CD4-positive, alpha-beta T cell treated with Interleukin-1 beta for 1 hour (primary cell): ENCODE results near the gene RRP1.
"Not testable (repeated sequence)": the region's sequence is repeated elsewhere in the genome, so short reads cannot be mapped to it uniquely, and the experiment has no call there.

Source experiments
- DNase-seq, 2 donors: peaks; one replicate each; pipeline ENCODE4 v3.0.0-alpha.2; 2020 to 2022

Gene RRP1

DNA sequence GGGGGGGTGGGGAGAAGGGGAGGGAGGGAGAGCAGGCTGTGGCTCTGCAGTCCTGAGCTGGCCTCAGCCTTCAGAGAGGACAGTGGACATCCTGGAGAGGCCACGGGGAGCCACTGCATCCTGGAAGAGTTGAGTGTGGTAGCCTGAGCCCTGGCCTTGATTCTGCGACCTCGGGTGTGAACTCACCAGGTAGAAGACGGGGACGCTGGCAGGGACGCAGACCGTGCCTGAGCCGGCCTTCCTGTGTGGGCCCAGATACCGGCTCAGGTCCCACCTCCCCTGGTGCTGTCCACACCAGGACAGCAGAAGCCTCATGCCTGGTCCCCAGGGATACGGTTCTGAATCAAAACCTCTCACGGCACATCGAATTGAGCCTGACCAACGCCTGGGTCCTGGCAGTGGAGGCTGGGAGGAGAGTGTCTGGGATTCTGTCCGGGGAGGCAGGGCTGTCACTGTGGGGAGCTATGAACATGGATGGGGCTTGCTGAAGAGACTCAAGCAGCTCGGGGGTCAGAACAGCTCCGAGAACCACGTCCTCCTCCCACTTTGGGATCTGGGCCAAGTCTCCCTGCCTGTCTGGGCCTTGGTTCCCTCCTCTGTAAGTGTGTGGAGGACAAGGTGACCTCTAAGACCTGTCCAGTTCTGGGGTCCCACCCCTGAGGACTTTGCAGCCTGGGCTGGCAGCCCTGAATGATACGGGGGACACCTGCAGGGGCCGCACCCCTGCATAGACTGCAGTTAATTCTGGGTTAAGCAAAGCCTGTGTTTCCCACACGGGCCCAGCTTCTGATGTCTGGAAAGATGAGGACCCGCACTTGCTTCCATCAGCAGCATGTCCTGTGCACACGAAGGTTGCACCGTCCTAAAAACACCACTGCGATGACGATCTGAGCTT, 30.4 kb downstream of the RRP1 start:
- no peak for DNase-seq

DNA sequence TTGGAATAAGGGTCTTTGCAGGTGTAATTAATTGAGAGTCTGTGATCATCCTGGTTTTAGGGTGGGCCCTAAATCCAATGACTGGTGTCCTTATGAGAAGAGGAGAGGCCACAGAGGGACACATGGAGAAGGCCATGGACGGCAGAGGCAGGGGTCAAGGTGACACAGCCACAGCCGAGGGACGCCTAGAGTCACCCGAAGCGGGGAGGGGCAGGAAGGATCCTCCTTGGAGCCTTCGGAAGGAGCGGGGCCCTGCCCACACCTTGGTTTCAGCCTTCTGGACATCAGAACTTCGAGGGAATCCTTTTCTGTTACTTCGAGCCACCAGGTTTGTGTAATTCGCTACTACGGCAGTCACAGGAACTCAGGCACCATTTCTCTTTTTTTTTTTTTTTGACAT, 31.1 kb downstream of the RRP1 start:
- DNase-seq: no peak

DNA sequence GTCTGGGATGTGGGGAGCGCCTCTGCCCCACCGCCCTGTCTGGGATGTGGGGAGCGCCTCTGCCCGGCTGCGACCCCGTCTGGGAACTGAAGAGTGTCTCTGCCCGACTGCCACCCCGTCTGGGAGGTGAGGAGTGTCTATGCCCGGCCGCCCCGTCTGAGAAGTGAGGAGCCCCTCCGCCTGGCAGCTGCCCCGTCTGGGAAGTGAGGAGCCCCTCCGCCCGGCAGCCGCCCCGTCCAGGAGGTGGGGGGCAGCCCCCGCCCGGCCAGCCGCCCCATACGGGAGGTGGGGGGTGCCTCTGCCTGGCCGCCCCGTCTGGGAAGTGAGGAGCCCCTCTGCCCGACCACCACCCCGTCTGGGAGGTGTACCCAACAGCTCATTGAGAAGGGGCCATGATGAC, 32.8 kb downstream of the RRP1 start:
- not testable (repeated sequence) for DNase-seq

DNA sequence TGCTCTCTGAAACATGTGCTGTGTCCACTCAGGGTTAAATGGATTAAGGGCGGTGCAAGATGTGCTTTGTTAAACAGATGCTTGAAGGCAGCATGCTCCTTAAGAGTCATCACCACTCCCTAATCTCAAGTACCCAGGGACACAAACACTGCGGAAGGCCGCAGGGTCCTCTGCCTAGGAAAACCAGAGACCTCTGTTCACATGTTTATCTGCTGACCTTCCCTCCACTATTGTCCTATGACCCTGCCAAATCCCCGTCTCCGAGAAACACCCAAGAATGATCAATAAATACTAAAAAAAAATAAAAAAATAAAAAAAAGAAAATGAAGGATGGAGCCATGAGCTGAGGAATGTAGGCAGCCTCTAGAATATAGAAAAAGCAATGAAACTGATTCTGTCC, 33.4 kb downstream of the RRP1 start:
- not testable (repeated sequence) for DNase-seq

DNA sequence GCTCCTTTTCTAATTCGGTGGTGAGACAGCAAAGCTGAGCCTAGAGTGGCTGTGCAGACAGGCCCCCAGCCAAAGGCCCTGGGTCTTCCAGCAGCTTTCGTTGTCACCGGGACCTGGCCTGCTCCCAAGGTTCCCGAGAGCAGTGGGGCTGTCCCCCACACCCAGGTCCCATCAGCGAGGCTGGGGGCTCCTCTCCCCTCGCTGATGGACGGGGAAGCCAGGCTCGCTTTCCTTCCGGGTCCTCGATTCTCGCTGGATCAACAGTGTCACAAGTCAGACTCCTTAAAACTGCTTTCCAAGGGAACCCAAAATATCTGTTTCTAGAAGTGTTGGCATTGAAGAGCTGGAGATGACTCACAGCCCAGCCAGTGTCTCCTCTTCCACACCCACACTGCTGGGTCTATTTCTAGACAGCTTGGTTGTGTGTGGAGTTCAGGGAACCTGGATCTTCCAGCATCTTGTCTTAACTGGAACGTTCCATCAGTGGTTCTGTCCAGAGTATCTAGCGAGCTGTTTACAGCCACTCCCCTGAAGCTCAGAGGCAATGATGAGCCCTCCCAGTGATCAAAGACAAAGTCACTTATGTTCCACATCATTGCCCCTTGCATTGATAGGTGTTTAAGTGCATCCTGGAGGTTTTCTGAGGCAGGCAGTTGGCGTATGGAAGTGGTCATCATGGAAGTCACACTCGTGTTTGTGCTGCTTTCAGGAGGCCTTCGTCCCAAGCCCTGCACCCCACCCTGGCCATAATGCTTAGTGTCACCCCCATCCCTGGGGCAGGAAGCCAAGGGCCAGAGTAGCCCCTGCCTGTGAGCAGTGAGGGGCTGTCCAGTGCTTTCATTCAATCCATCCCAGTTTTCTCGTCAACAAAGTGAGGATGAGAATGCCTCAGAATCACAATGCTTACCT, 35.2 kb downstream of the RRP1 start:
- no peak for DNase-seq

DNA sequence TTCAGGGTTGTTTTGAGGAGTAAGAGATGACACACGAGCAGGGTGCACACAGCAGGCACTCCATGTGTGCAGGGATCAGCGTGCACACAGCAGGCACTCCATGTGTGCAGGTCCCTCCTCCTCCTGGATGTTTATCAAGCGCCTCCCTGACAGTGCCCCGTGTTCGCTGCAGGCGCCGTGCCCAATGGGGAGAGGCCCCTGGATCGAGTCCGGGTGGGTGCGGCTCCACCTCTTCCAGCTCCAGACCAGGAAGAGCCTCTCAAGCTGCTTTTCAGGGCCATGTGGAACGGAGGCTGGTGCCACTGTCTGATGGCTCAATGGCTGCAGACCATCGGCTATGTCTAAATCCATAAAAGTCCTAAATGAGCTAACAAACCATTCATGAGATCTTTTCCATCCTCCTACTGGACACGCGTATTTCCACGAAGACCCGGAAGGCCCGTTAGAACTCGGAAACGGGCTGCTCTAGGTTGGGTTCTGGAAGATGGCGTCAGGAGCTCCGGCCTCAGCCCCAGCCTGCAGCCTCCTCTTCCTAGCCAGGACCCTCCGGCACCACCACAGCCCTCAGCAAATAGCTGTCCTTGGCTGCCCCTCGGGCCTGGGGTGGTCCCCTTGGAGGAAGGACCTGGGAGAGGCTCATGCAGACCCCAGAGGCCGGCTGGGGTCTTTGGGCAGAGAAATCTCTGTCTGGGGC, 36.0 kb downstream of the RRP1 start:
- DNase-seq: no peak

DNA sequence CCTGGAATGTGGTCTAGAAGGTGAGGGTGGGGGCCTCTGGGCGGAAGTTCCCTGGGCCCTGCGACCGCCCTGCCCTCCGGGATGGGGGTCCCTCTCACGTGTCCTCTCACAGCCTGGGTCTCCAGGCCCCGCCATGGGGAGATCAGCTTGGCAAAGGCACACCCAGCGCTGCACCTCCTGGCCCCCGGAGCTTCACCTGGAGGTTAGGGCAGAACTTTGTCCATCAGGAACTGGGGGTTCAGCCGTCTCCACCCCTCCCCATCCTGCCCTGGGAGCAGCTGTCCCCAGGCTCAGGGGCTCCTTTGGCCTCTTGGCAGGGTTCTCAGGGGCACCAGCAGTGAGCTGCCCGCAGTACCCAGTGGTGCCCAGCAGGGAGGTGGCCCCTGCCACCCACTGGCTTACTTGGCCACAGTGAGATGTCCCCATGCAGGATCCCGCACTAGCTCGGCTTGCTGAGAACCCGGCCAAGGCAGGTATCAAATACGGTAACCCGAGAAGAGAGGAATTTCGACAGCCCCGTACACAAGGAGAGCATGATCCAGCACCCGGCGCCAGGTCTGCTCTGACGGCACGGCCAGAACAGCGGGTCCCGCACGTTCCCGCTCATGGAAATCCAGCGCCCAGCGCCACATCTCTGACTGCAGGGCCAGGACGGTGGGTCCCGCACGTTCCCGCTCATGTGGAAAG, 36.7 kb downstream of the RRP1 start:
- DNase-seq: no peak

DNA sequence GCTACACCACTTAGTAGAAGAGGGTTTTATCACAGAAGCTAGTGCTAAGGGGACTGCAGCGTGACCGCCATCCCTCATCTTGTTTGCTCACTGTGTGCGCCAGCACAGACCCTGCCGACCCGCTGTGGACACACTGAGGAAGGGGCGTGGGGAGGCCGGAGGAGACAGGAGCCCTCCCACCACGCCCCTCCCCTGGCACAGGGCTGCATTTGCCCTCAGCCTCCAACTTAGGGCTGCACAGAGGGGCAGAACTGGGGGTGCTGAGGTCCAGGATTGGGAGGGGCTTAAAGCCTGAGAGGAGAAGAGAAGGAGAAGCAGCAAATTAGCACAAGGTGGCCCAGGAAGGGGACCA, 37.2 kb downstream of the RRP1 start:
- no peak for DNase-seq

DNA sequence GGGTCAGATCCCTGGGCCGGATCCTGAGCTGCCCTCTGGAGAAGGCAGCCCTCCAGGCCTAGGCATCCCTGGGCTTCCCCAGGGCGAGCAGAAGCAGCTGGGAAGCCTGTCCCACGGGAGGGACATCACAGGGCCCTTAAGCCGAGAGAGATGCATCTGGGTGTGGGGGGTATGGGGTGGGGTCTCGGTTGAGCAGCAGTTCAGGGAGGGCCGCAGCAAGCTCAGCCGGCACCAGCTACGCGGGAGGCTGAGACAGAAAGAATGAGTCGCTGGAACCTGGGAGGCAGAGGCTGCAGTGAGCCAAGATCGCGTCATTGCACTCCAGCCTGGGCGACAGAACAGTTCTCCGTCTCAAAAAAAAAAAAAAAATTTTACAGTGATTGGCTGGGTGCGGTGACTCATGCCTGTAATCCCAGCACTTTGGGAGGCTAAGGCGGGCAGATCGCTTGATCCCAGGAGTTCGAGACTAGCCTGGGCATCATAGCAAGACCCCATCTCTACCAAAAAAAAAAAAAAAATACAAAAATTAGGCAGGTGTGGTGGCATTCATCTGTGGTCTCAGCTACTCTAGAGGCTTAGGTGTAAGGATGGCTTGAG, 37.7 kb downstream of the RRP1 start:
- DNase-seq: no peak

DNA sequence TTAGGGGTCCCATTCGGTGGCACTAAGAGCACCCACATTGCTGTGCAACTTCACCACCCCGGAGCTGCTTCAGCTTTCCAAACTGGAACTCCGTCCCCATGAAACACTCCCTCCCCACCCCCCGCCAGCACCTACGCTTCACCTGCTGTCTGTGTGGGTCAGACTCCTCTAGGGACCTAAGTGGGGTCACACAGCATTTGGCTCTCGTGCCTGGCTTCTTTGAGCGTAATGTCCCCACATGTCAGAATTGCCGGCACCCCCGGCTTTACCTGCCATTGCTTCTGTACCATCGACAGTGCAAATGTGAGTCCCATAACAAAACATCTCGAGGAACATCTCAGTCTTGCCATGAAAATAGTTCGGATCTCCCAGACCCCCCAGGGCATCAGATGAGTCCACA, 39.8 kb downstream of the RRP1 start:
- DNase-seq: no peak

DNA sequence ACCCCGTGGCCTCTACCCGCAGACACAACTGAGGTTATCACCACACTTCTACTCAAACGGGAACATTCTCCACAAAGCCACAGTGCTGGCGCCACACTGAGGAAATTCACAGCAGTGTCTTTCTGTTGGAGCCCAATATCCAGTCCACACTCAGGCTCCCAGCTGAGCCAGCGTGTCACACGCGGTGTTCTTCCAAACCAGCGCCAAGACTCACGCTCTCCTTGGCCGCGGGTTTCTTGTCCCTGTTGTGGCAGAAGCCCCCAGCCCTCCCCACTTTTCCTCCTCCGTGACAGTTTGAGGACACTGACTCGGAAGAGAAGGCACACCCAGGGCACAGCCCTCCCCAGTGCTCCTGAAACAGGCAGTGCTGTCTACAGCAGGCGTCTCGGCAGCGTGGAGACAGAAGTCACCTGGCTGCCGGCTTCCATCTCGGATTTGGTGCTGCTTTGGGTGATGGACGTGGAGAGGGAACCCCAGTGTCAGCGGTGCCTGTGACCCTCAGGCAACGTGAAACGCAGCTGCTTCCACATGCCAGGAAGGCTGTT, 40.3 kb downstream of the RRP1 start:
- no peak for DNase-seq

DNA sequence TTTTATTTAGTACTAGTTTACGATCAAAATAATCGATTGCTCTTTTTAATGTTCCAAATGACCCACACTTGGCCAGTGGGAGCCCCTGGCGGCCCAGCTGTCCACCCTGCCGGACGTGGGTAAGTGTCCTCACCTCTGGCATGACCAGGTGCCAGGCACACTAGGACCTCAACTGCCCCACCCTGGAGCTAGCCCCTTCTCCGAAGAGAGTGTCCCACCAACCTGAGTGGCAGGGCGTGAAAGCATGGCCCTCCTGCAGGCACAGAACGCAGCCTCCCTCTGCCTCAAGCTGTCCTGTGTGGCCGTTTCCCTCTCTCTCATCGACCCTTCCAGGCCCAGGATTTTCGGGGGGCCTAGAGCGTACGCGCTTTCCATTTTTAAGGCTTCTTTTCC, 42.8 kb downstream of the RRP1 start:
- no peak for DNase-seq

DNA sequence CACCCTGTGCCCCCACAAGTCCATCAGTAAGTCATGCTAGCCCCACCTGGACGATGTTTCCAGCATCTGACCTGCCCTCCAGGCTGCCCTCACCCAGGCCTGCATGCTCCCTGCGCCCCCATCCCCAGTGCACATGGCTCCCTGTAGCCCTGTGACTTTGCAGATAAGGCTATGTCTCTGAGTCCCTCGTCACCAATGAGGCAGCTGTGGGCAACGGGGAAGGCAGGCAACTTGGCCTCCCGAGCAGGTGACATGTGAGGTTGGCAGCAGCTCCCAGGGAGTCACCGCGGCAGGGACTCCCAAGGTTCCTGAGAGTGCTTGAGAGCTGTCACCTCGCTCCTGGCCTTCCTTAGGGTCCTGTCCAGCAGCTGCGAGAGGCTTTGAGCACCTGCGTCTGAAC, 43.3 kb downstream of the RRP1 start:
- DNase-seq: no peak

DNA sequence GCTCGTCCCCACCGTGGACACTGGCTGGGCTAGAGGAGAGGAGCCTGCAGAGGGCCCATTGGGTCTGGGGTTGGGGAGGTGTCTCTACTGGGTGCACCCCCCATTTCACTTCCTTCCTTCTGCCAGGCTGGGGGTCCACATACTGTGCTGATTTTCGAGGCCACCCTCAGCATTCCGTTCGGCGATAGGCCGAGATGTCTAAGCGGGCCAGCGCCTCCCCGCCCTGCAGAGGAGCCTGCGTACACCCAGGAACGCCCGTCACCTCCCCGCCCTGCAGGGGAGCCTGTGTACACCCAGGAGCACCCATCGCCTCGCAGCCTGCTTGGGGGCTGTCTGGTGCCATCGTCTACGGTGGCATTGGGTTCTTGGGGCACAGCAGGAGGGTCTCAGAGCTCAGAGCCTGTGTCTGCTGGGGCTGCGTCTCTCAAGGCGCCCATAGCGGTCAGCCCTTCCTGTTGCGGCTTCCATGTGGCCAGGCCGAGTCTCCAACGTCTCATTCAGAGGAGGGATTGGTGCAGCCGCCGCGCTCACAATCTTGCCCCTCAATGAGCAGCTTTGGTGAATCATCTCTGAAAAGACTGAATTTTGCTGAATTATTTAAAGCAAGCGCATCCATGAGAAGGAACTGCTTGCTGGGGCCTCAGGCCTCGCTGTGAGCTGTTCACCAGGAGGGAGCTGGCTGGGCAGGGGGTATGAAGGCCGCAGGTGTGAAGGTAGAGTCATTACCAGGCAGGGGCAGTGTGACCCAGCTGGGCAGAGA, 44.9 kb downstream of the RRP1 start:
- DNase-seq: no peak

DNA sequence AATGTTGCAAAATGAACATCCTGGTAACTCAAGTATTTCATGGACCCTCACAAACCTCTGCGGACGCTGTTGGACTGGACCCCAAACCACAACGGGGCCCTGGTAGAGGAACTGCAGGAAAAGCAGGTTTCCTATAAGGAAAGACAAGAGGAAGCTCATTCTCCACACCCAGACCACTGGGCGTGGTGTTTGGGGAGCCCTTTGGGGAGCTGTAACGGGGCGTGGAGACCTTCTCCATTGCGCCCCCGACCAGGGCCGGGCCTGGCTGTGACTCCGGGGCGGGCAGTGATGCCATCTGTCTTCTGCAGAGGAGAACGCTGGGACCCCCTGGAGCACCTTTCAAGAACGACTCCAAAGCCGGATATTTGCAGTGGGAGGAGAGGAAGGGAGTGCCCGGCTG, 45.7 kb downstream of the RRP1 start:
- no peak for DNase-seq

DNA sequence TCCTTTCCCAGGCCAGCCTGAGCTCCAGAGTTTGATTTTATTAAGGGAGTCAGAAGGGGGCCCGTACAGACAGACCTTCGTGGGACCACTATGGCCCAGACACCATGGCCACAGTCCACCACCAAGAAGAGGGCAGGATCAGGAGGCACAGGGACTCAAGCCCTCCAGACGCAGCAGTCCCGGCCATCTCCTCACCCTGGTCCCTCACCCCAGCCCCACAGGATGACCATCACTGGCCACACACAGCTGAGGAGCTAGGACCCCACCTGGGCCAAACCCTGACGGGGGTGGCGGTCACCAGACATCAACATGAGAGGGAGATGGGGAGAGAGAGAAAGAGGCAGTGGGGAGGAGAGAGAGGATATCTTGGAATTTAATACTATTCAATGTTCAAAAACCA, 46.5 kb downstream of the RRP1 start:
- DNase-seq: no peak

DNA sequence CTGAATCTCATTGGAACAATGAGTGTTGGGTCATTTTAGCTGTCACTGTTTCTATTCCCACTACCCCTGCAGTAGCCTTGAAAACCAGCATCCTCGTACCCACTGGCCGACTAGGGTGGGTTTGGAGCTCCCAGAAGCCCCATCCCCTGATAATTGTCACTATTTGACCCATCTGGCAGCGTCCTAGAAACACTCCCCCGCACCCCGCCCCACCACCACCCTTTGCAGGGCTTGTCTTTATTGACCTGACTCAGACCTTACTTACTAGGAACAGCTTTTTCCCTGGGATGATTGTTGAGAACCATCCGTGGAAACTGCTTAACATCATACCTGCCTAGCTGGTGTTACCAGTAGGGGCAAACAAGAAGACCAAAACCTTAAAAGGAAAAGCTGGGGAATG, 47.2 kb downstream of the RRP1 start:
- DNase-seq: no peak

DNA sequence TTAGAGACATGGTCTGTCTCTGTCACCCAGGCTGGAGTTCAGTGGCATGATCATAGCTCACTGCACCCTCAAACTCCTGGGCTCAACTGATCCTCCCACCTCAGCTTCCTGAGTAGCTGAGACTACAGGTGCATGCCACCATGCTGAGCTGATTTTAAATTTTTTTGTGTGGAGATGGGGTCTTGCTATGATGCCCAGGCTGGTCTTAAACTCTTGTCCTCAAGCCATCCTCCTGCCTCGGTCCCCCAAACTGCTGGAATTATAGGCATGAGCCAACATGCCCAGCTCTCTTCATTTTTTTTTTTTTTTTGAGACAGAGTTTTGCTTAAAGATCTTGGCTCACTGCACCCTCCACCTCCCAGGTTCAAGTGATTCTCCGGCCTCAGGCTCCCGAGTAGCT, 50.9 kb downstream of the RRP1 start:
- DNase-seq: no peak

DNA sequence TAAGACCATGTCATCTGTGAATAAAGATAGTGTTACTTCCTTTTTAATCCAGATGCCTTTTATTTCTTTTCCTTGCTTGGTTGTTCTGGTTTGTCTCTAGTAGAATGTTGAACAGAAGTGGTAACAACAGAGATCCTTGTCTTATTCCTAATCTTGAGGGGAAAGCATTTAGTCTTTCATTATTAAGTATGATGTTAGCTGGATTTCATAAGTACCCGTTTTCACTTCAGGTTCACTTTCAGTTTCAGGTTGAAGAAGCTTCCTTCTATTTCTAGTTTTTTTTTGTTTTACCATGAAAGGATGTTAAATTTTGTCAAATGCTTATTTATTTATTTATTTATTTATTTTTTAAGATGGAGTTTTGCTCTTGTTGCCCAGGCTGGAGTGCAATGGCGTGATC, 53.4 kb downstream of the RRP1 start:
- DNase-seq: no peak

DNA sequence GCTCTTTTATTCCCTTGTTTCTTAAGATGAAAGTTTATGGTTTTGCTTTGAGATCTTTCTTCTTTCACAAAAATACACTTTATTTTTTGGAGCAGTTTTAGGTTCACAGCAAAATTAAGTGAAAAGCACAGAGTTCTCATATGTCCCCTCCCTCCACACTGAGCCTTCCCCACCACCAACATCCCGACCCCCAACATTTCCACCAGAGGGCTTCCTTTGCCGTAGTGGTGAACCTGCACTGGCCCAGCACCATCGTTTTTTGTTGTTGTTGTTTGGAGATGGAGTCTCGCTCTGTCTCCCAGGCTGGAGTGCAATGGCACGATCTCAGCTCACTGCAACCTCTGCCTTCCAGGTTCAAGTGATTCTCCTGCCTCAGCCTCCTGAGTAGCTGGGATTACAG, 55.5 kb downstream of the RRP1 start:
- not testable (repeated sequence) for DNase-seq

DNA sequence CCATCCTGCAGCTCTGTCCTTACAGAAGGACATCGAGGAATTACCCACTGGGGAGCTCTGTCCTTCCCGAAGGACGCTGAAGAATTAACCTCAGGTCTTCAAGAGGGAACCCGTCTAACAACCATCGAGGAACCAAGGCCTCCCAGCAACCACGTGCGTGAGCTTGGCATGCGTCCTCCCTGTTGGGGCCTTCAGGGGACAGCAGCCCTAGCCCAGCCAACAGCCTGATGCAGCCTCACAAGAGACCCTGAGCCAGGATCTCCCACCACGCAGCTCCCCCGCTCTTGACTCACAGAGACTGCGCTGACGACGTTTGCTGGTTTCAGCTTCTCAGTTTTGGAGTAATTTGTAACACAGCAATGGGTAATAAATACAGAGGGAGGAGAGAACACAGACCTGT, 56.0 kb downstream of the RRP1 start:
- DNase-seq: no peak
